GM12878 (cell line): ENCODE results near the gene GPATCH11. TPM values are rescaled to one million over a fixed set of nuclear protein-coding genes. Genes with fewer than 3 reads are reported as not detected.

Experiments
- ATAC-seq: fragments of 200-7000 bp; cut with Tn5 transposase; 3 replicates; pipeline ENCODE4 v1.9.1; 2020; ENCODE audit warnings: mild to moderate bottlenecking, moderate library complexity
- BruUV-seq: library from RNA; stranded (reverse); fragments of 400-500 nt; replicated peaks from 2 replicates; lab custom pipeline; 2021; lab: Mats Ljungman, UMichigan
- CTCF ChIA-PET: fragments of 300-600 bp; sonication (Branson Sonifier 250); formaldehyde crosslinking; extraction: SDS; loops from one replicate; lab custom pipeline; 2021; ENCODE audit warnings: inconsistent platforms; lab: Yijun Ruan, JAX
- POLR2A ChIA-PET: fragments of 350-600 bp; formaldehyde crosslinking; extraction: SDS; loops from one replicate; lab custom pipeline; 2021; ENCODE audit warnings: inconsistent platforms; lab: Charles Lee
- RAD21 ChIA-PET: fragments of 300-600 bp; sonication (Branson Sonifier 250); formaldehyde crosslinking; loops from one replicate; lab custom pipeline; 2023; ENCODE audit warnings: antibody characterized with exemption; ENCODE audit not compliant: unreplicated experiment; lab: Charles Lee
- SMC1A ChIA-PET: fragments of 300-600 bp; sonication (Branson Sonifier 250); formaldehyde crosslinking; loops from one replicate; lab custom pipeline; 2023; ENCODE audit not compliant: unreplicated experiment, uncharacterized antibody; lab: Charles Lee
- DNase-seq: peaks from one replicate; pipeline ENCODE4 v3.0.0-alpha.2; 2011; ENCODE audit warnings: low read depth, low spot score
- FAIRE-seq: peaks from 3 replicates; lab custom pipeline; 2011; peaks lifted over from hg19 to GRCh38; lab: Jason Lieb, UNC
- H2AFZ ChIP-seq: 2 replicates; pipeline ENCODE4 v1.6.0; 2011; ENCODE audit warnings: low read depth, low read length, control low read depth; ENCODE audit not compliant: control insufficient read depth
- H3K27ac ChIP-seq: 2 replicates; pipeline ENCODE4 v1.5.1; 2011; ENCODE audit warnings: control low read depth; ENCODE audit not compliant: control insufficient read depth, insufficient read depth
- H3K27me3 ChIP-seq, 2 experiments: replicated peaks in 1 of 2; 2 replicates each; pipeline versions ENCODE4 v1.6.0 to v1.6.1; 2011; ENCODE audit warnings: low read length in 1 of 2; ENCODE audit not compliant: control insufficient read depth in 2 of 2, insufficient read depth in 2 of 2
- H3K36me3 ChIP-seq, 2 experiments: 2 replicates each; pipeline ENCODE4 v1.5.1; 2011; ENCODE audit warnings: low read length in 1 of 2; ENCODE audit not compliant: control insufficient read depth in 2 of 2, insufficient read depth in 2 of 2
- H3K4me1 ChIP-seq: 2 replicates; pipeline ENCODE4 v1.6.1; 2011; ENCODE audit warnings: mild to moderate bottlenecking, low read length, moderate library complexity, mixed read lengths; ENCODE audit not compliant: control insufficient read depth, insufficient read depth
- H3K4me2 ChIP-seq: 2 replicates; pipeline ENCODE4 v1.6.0; 2011; ENCODE audit warnings: control low read depth; ENCODE audit not compliant: control insufficient read depth, insufficient read depth
- H3K4me3 ChIP-seq: fragments of 200-600 bp; sonication (generic); 2 replicates; pipeline ENCODE4 v1.5.1; 2016
- H3K79me2 ChIP-seq: 2 replicates; pipeline ENCODE4 v1.6.0; 2011; ENCODE audit warnings: low read length; ENCODE audit not compliant: control insufficient read depth, insufficient read depth
- H3K9ac ChIP-seq: 2 replicates; pipeline ENCODE4 v1.8.0; 2011; ENCODE audit warnings: low read length, control low read depth, mixed read lengths; ENCODE audit not compliant: control insufficient read depth, insufficient read depth
- H3K9me3 ChIP-seq: replicated peaks from 3 replicates; pipeline ENCODE4 v1.5.1; 2011; ENCODE audit warnings: mild to moderate bottlenecking, low read length; ENCODE audit not compliant: control insufficient read depth, insufficient read depth
- H4K20me1 ChIP-seq: 2 replicates; pipeline ENCODE4 v1.6.0; 2011; ENCODE audit not compliant: control insufficient read depth, insufficient read depth
- BACH1 ChIP-seq: fragments of 450-650 bp; IDR thresholded peaks from 2 replicates; pipeline ENCODE4 v1.6.1; 2017; ENCODE audit warnings: mild to moderate bottlenecking, borderline replicate concordance
- CREB1 ChIP-seq: IDR thresholded peaks from 2 replicates; pipeline ENCODE4 v1.6.1; 2012; ENCODE audit warnings: low read depth, mild to moderate bottlenecking, inconsistent platforms
- ESRRA ChIP-seq: IDR thresholded peaks from 2 replicates; pipeline ENCODE4 v1.6.1; 2012; ENCODE audit warnings: mild to moderate bottlenecking, low read length, improper control_type of control experiment
- MTA3 ChIP-seq: IDR thresholded peaks from 2 replicates; pipeline ENCODE4 v1.6.1; 2012; ENCODE audit warnings: low read length, inconsistent platforms, borderline replicate concordance
- RELA ChIP-seq: fragments of 450-650 bp; IDR thresholded peaks from 2 replicates; pipeline ENCODE4 v1.8.0; 2014; ENCODE audit warnings: borderline replicate concordance; ENCODE audit not compliant: partially characterized antibody
- SMAD5 ChIP-seq: IDR thresholded peaks from 2 replicates; pipeline ENCODE4 v1.6.1; 2016; ENCODE audit warnings: antibody characterized with exemption, low read depth
- SMARCA5 ChIP-seq: fragments of 450-650 bp; IDR thresholded peaks from 2 replicates; pipeline ENCODE4 v1.6.1; 2017; ENCODE audit warnings: mild to moderate bottlenecking
- SP1 ChIP-seq: IDR thresholded peaks from one replicate; pipeline ENCODE4 v1.6.1; 2011; ENCODE audit warnings: low read depth, low read length
- YBX1 ChIP-seq: fragments of 450-650 bp; IDR thresholded peaks from 2 replicates; pipeline ENCODE4 v1.6.1; 2016; ENCODE audit warnings: antibody characterized with exemption
- in situ Hi-C: fragments of 300-500 bp; cut with MboI; formaldehyde crosslinking; loops from 9 replicates; pipeline ENCODE4 v1.14.3; 2018; ENCODE audit warnings: mixed read lengths
- intact Hi-C: fragments of 100-400 bp; cut with micrococcal nuclease; formaldehyde crosslinking; loops from one replicate; pipeline ENCODE4 v1.14.2; 2022; ENCODE audit not compliant: unreplicated experiment
- polyA plus RNA-seq, 11 experiments: library from polyadenylated mRNA; depleted of rRNA in 4 of 11; unstranded in 6 of 11; stranded (reverse) in 5 of 11; fragments of >200 nt; fragmentation: Nextera tagmentation in 4 of 11; fragmentation: Illumina TruSeq in 1 of 11; extraction: Ambion mirVana in 4 of 11; extraction: Trizol in 1 of 11; gene quantifications; 1 replicate in 1 of 11; 2 replicates in 10 of 11; pipeline versions ENCODE4 v1.2.1 to v1.2.3, GENCODE V29; 2011 to 2016; ENCODE audit warnings: inconsistent platforms in 2 of 11, missing spikeins in 2 of 11, low read depth in 1 of 11
- total RNA-seq, 4 experiments: library from RNA; depleted of rRNA in 3 of 4; stranded (reverse); fragments of >200 nt in 3 of 4; fragmentation: Illumina TruSeq in 1 of 4; extraction: Trizol in 1 of 4; gene quantifications; 2 replicates each; pipeline versions ENCODE4 v1.2.1 to v1.2.3, GENCODE V29; 2013 to 2021
- TF ChIP-seq, protein P1 (sequence below): fragments of 450-650 bp; IDR thresholded peaks from 2 replicates; pipeline ENCODE4 v1.6.1; 2017; ENCODE audit warnings: mild to moderate bottlenecking, moderate library complexity

Gene GPATCH11
- total and polyA plus RNA-seq, 10 of the 15 experiments (the other 5 are each of a cell fraction or from before 2014, with no cell fraction given): 11.5 to 31.8 (median 16.5) TPM

DNA sequence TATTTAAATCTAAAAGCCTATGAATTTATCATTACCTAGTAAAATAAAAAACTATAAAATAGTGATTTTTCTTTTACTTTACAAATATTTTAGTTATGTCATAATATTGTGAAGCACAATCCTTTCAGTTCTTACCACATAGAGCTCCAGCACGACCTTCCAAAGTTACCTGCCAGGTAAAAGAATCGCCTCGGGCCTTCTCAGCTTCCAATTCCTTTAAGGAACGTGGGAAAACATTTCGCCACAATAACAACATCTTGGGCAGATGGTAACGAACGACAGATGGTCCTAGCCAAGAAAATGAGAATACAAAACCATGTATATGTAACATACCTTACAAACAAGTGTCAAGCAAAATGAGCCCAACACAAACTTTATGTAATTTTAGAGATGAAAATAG is 23.9 kb upstream of the GPATCH11 start (continued):
- TF ChIP-seq, protein P1, sequence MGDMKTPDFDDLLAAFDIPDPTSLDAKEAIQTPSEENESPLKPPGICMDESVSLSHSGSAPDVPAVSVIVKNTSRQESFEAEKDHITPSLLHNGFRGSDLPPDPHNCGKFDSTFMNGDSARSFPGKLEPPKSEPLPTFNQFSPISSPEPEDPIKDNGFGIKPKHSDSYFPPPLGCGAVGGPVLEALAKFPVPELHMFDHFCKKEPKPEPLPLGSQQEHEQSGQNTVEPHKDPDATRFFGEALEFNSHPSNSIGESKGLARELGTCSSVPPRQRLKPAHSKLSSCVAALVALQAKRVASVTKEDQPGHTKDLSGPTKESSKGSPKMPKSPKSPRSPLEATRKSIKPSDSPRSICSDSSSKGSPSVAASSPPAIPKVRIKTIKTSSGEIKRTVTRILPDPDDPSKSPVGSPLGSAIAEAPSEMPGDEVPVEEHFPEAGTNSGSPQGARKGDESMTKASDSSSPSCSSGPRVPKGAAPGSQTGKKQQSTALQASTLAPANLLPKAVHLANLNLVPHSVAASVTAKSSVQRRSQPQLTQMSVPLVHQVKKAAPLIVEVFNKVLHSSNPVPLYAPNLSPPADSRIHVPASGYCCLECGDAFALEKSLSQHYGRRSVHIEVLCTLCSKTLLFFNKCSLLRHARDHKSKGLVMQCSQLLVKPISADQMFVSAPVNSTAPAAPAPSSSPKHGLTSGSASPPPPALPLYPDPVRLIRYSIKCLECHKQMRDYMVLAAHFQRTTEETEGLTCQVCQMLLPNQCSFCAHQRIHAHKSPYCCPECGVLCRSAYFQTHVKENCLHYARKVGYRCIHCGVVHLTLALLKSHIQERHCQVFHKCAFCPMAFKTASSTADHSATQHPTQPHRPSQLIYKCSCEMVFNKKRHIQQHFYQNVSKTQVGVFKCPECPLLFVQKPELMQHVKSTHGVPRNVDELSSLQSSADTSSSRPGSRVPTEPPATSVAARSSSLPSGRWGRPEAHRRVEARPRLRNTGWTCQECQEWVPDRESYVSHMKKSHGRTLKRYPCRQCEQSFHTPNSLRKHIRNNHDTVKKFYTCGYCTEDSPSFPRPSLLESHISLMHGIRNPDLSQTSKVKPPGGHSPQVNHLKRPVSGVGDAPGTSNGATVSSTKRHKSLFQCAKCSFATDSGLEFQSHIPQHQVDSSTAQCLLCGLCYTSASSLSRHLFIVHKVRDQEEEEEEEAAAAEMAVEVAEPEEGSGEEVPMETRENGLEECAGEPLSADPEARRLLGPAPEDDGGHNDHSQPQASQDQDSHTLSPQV: no peak

DNA sequence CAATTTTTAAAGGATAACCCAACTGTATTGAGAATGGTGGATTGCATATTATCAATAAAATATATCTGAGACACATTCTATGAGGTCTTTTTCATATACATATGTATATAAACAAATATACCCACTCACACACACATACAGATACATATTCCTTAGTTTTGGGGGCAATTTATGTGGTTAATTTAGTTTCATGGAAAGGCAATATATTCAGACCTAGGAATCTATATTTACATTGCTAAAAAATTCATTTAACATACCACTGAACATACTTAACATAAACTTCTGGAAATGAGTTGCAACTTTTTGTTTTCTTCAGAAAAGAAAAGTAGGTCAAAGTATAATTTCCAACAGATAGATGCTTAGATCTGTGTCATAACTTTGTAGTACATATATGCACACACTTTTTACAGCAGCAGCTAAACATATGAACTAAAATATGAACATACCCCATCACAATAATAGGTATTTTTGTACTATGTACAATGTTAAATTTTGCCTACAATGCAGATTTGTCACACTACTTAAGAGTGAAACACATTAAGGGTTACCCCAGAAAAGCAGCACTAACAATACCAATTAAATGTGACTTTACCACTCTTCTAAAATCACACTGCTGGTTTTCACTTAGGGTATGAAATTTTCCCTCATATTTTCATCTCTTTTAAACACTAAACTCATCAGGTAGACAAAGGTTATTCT is 23.2 kb upstream of the GPATCH11 start:
- FAIRE-seq (no peak), ATAC-seq (no peak)
- CTCF ChIA-PET: no interaction called here
- no peak for TF ChIP-seq CREB1
- no peak for TF ChIP-seq MTA3
- no peak for TF ChIP-seq ESRRA
- TF ChIP-seq RELA: no peak
- no peak for TF ChIP-seq BACH1
- TF ChIP-seq YBX1: no peak
- no peak for TF ChIP-seq SP1
- no peak for TF ChIP-seq SMARCA5
- TF ChIP-seq SMAD5: no peak
- TF ChIP-seq, all 136 proteins: peak for 0
- Histone ChIP-seq H3K27ac (no peak overlapping the region), H4K20me1 (no peaks in the 10 kb centered on the region), H3K4me2 (no peak overlapping the region), H3K9ac (no peak overlapping the region), H3K4me1 (no peaks in the 10 kb centered on the region), H3K4me3 (no peak overlapping the region), H3K79me2 (no peaks in the 10 kb centered on the region), H3K36me3 (peaks cover 2 to 35% of the 10 kb centered on the region in 2 experiments; a peak in 3 of 4 replicates), H3K27me3 (no peaks in the 10 kb centered on the region), H2AFZ (no peak overlapping the region), H3K9me3 (no peaks in the 10 kb centered on the region)
- in situ Hi-C loops: no loop called here
- ChIA-PET RAD21 (no interaction called here), SMC1A (interaction anchor here (1.3 kb wide), 2 partner anchors 8 to 9 kb away, joined by 3 read pairs; no protein-coding TSS in a partner anchor), POLR2A (no interaction called here)
- no TSS peak for BruUV-seq
- intact Hi-C loops: no loop called here
- DNase-seq: no peak
